Fibroblast of lung (primary cell): ENCODE results near the gene PGLYRP4. TPM values are rescaled to one million over a fixed set of nuclear protein-coding genes. Genes with fewer than 3 reads are reported as not detected.

Experiments
- DNase-seq, 2 donors: peaks; one replicate each; pipeline versions ENCODE4 v3.0.0 to v3.0.0-alpha.2; 2010; ENCODE audit warnings: low read depth in 2 of 2
- H2AFZ ChIP-seq: 2 replicates; pipeline ENCODE4 v1.5.1; 2012; ENCODE audit warnings: low read length, control low read depth, inconsistent platforms
- H3K27ac ChIP-seq: 2 replicates; pipeline ENCODE4 v1.5.1; 2011; ENCODE audit warnings: low read length, control low read depth; ENCODE audit not compliant: insufficient read depth
- H3K27me3 ChIP-seq: 2 replicates; pipeline ENCODE4 v1.5.1; 2011; ENCODE audit warnings: mild to moderate bottlenecking, low read length; ENCODE audit not compliant: control insufficient read depth, insufficient read depth
- H3K36me3 ChIP-seq: 2 replicates; pipeline ENCODE4 v1.5.1; 2011; ENCODE audit warnings: low read length; ENCODE audit not compliant: control insufficient read depth, insufficient read depth
- H3K4me1 ChIP-seq: 2 replicates; pipeline ENCODE4 v1.5.1; 2011; ENCODE audit warnings: low read length; ENCODE audit not compliant: control insufficient read depth, insufficient read depth; ENCODE audit errors: extremely low read depth
- H3K4me2 ChIP-seq: 2 replicates; pipeline ENCODE4 v1.5.1; 2011; ENCODE audit warnings: low read length, control low read depth; ENCODE audit not compliant: insufficient read depth; ENCODE audit errors: extremely low read depth
- H3K4me3 ChIP-seq, 4 experiments: fragments of 200-600 bp in 1 of 4; sonication (generic) in 1 of 4; replicated peaks in 1 of 4; 2 replicates each; pipeline ENCODE4 v1.5.1; 2011 to 2016; ENCODE audit warnings: low read length in 4 of 4, low read depth in 3 of 4, mild to moderate bottlenecking in 3 of 4, control low read depth in 2 of 4, inconsistent platforms in 1 of 4, mixed read lengths in 1 of 4; ENCODE audit not compliant: insufficient read depth in 1 of 4; ENCODE audit errors: control extremely low read depth in 1 of 4
- H3K79me2 ChIP-seq: 2 replicates; pipeline ENCODE4 v1.5.1; 2012; ENCODE audit warnings: mild to moderate bottlenecking, low read length, inconsistent platforms; ENCODE audit not compliant: control insufficient read depth, insufficient read depth
- H3K9ac ChIP-seq: 2 replicates; pipeline ENCODE4 v1.5.1; 2011; ENCODE audit warnings: mild to moderate bottlenecking, low read length, control low read depth; ENCODE audit not compliant: insufficient read depth
- H3K9me3 ChIP-seq: 2 replicates; pipeline ENCODE4 v1.5.1; 2012; ENCODE audit warnings: low read depth, low read length; ENCODE audit not compliant: control insufficient read depth, insufficient read depth
- H4K20me1 ChIP-seq: 2 replicates; pipeline ENCODE4 v1.5.1; 2011; ENCODE audit warnings: low read length; ENCODE audit not compliant: control insufficient read depth, insufficient read depth; ENCODE audit errors: extremely low read depth
- CTCF ChIP-seq, 2 donors: IDR thresholded peaks in 1 of 2; conservative IDR thresholded peaks in 1 of 2; 1 replicate in 1 of 2; 2 replicates in 1 of 2; pipeline ENCODE4 v1.5.1; 2011 to 2012; ENCODE audit warnings: low read length in 2 of 2, control low read depth in 1 of 2, inconsistent platforms in 1 of 2, low read depth in 1 of 2, mild to moderate bottlenecking in 1 of 2
- EZH2 ChIP-seq: IDR thresholded peaks from 2 replicates; pipeline ENCODE4 v1.5.1; 2012; ENCODE audit warnings: low read length, control low read depth, mild to moderate bottlenecking; ENCODE audit errors: missing control alignments
- polyA plus RNA-seq, 2 donors: library from polyadenylated mRNA; depleted of rRNA in 1 of 2; stranded (reverse) in 1 of 2; unstranded in 1 of 2; fragments of >200 nt; gene quantifications; 2 replicates each; pipeline ENCODE4 v1.2.1, GENCODE V29; 2011 to 2012; ENCODE audit warnings: missing spikeins in 1 of 2
- total RNA-seq: library from RNA; depleted of rRNA; stranded (reverse); fragments of >200 nt; gene quantifications from 2 replicates; pipeline ENCODE4 v1.2.1, GENCODE V29; 2014

The PGLYRP4 gene
- total and polyA plus RNA-seq, 2 donors (not counting 1 experiment from before 2014, with no cell fraction given): not detected

GRCh38 chr1:153392822-153393221, 44.2 kb upstream of the PGLYRP4 start:
- Histone ChIP-seq H3K27me3 (peaks cover 6% of the 10 kb centered on the region), H2AFZ (no peak overlapping the region), H3K9ac (no peak overlapping the region), H3K4me3 (no peak overlapping the region), H3K4me2 (no peak overlapping the region), H3K36me3 (no peaks in the 10 kb centered on the region), H3K9me3 (no peaks in the 10 kb centered on the region), H3K4me1 (no peaks in the 10 kb centered on the region), H3K27ac (no peak overlapping the region), H4K20me1 (no peaks in the 10 kb centered on the region), H3K79me2 (no peaks in the 10 kb centered on the region)
- DNase-seq: no peak
- TF ChIP-seq EZH2 (no peak), CTCF (conservative IDR thresholded peaks at IDR 0.05 in 1 of 2, IDR thresholded peaks at IDR 0.05 in 1 of 2; ENCODE audit: low read depth in 1 of 2, low read length in 2 of 2) (no peak)

- Histone ChIP-seq H3K27ac (no peak overlapping the region), H4K20me1 (no peaks in the 10 kb centered on the region), H3K9me3 (no peaks in the 10 kb centered on the region), H3K4me1 (no peaks in the 10 kb centered on the region), H2AFZ (no peak overlapping the region), H3K9ac (no peak overlapping the region), H3K27me3 (peaks cover 6% of the 10 kb centered on the region), H3K79me2 (no peaks in the 10 kb centered on the region), H3K36me3 (no peaks in the 10 kb centered on the region), H3K4me3 (no peak overlapping the region), H3K4me2 (no peak overlapping the region)
- DNase-seq: no peak
- no peak for TF ChIP-seq CTCF (conservative IDR thresholded peaks at IDR 0.05 in 1 of 2, IDR thresholded peaks at IDR 0.05 in 1 of 2; ENCODE audit: low read depth in 1 of 2, low read length in 2 of 2)
- TF ChIP-seq EZH2: no peak
Observed at GRCh38 chr1:153392258-153392657, 43.6 kb upstream of the PGLYRP4 start.

GRCh38 chr1:153390938-153391710, 42.5 kb upstream of the PGLYRP4 start, which contains the start of gene S100A8:
Gene S100A8, minus strand, starts transcription at chr1:153391073. Its CDS starts 538 bp downstream, at chr1:153390535.
- Histone ChIP-seq H3K27ac (no peak within 1 kb of the TSS), H3K36me3 (no peaks in the 10 kb centered on the region), H3K9ac (no peak within 1 kb of the TSS), H3K4me2 (no peak within 1 kb of the TSS), H4K20me1 (no peaks in the 10 kb centered on the region), H3K4me1 (no peaks in the 10 kb centered on the region), H3K27me3 (peaks cover 6% of the 10 kb centered on the region), H3K79me2 (no peaks in the 10 kb centered on the region), H2AFZ (no peak within 1 kb of the TSS), H3K9me3 (no peaks in the 10 kb centered on the region), H3K4me3 (no peak within 1 kb of the TSS)
- DNase-seq: no peak
- TF ChIP-seq EZH2 (no peak), CTCF (conservative IDR thresholded peaks at IDR 0.05 in 1 of 2, IDR thresholded peaks at IDR 0.05 in 1 of 2; ENCODE audit: low read depth in 1 of 2, low read length in 2 of 2) (no peak)
